ENCODE data around the gene PDPK1. TPM values are rescaled to one million over a fixed set of nuclear protein-coding genes. Genes with fewer than 3 reads are reported as not detected.
"Not testable (repeated sequence)": the region's sequence is repeated elsewhere in the genome, so short reads cannot be mapped to it uniquely, and the experiment has no call there.

PDPK1 gene
- total RNA-seq, 3 donors from 2014 or later, result 47.1 to 55.3 (median 54.3) TPM

DNA sequence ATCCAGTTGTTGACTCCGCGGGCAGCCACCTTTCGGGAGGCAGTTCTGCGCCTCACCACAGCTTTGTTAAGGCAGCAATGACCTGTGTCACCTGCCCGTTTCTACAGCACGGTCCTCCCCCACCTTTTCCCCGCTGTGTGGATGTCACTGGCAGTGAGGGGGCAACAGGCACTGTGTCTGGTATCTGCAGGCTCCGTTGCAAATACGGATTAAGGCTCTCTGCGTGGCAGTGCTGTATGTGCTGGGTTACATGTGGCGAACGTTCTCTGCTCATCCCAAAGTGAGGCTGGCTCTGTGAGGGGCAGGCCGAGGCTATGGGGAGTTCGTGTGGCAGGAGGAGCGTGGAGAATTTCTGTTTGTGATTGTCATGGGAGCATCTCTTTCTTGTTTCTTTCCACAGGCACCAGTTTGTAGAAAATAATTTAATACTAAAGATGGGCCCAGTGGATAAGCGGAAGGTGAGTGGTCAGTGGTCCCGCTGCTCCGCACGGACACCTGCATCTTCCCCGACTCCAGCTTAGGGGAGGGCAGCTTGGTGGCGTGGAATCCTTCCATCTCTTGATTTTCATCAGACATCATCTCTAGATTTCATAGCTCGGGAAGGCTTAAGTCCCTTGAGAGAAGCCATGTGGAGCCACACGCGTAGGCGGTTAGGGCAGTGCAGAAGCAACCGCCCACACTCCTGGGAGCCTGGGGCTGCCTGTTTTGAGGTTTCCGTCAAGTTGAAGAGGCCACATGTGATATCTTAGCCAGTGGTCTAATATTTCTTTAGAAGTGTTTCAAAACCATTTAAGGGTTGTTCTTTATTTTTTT is 57.8 kb downstream of the PDPK1 start:
- H3K27me3 Mint-ChIP-seq (ENCODE audit: low read depth), result no peaks in the 10 kb centered on the region
- H3K4me3 Mint-ChIP-seq, result no peak overlapping the region
- DNase-seq (no peak), ATAC-seq (no peak)
- H3K9me3 Mint-ChIP-seq, result no peaks in the 10 kb centered on the region
- peaks cover 19% of the 10 kb centered on the region for H3K4me1 Mint-ChIP-seq (ENCODE audit: low read depth)
- H3K36me3 Mint-ChIP-seq (ENCODE audit: insufficient read depth), result peaks cover 9% of the 10 kb centered on the region

DNA sequence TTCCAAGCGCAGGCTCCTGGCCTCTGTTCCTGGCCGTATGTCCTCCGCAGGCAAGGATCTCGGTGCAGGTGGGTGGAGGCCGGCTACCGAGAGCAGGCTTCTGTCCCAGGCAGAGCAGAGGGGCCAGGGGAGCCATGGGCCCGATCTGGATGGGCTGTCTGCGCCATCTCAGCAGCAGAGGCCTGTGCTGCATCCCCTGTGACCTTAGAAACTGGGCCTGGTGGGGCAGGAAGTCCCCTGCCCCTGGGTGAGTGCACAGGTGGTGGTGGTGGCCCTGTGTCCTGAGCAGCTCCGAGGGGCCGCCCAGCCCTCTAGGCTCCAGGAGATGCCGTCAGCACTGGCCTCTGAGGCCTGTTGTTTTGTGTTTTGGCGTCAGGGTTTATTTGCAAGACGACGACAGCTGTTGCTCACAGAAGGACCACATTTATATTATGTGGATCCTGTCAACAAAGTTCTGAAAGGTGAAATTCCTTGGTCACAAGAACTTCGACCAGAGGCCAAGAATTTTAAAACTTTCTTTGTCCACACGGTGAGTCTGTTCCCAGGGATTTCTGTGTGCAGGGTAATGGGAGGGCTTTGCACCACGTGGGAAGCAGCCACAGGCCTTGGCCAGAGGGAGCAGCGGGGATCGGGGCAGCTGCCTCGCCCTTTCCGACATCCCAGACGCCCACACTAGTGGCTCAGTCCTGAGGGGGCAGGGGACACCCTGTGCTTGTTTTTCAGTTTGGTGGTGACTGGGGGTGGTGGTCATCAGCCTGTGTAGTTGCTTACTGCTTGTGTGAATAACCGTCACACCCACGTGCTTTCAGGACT is 59.1 kb downstream of the PDPK1 start:
- H3K27me3 Mint-ChIP-seq (ENCODE audit: low read depth), result no peaks in the 10 kb centered on the region
- DNase-seq (no peak), ATAC-seq (no peak)
- H3K9me3 Mint-ChIP-seq, result no peaks in the 10 kb centered on the region
- H3K4me1 Mint-ChIP-seq (ENCODE audit: low read depth), result peaks cover 20% of the 10 kb centered on the region
- peaks cover 9% of the 10 kb centered on the region for H3K36me3 Mint-ChIP-seq (ENCODE audit: insufficient read depth)
- no peak overlapping the region for H3K4me3 Mint-ChIP-seq

DNA sequence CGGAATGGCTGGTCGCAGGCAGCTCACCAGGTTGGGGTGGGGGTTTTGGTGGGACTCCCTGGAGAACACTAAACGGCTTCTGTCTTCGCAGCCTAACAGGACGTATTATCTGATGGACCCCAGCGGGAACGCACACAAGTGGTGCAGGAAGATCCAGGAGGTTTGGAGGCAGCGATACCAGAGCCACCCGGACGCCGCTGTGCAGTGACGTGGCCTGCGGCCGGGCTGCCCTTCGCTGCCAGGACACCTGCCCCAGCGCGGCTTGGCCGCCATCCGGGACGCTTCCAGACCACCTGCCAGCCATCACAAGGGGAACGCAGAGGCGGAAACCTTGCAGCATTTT is 59.7 kb downstream of the PDPK1 start:
- H3K4me1 Mint-ChIP-seq (ENCODE audit: low read depth), result peaks cover 17% of the 10 kb centered on the region
- no peak for ATAC-seq
- H3K36me3 Mint-ChIP-seq (ENCODE audit: insufficient read depth), result peaks cover 8% of the 10 kb centered on the region

DNA sequence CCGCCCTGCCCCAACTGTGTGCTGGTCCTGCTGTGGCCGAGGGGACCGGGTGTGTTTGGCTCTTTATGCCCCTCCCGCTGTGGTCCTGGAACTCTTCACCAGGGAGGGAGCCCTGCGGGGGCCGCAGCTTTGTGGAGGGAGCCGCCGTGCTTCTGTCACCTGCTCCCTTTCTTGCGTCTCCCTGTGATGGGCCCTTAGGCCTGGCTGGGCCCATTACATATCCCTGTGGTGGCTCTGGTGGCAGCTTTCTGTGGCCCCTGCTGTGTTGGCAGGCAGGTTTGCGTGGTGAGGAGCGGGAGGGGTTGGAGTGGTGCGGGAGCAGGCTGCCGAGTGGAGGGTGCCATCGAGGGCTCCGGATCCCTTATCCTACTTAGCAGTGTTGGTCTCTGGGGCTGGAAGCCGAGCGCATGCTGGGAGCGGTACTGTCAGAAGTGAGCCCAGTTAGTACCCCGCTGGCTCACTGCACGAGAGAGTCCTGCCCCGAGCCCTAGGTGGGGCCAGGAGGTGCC is 60.4 kb downstream of the PDPK1 start:
- Mint-ChIP-seq H3K4me3 (no peak overlapping the region), H3K36me3 (ENCODE audit: insufficient read depth) (peaks cover 8% of the 10 kb centered on the region), H3K4me1 (ENCODE audit: low read depth) (peaks cover 15% of the 10 kb centered on the region), H3K27me3 (ENCODE audit: low read depth) (no peaks in the 10 kb centered on the region), H3K9me3 (no peaks in the 10 kb centered on the region)
- no peak for ATAC-seq
- no peak for DNase-seq

More for the DNA sequence above, 59.7 kb downstream of the PDPK1 start:
- H3K4me3 Mint-ChIP-seq, result no peak overlapping the region
- no peaks in the 10 kb centered on the region for H3K9me3 Mint-ChIP-seq
- no peak for DNase-seq
- no peaks in the 10 kb centered on the region for H3K27me3 Mint-ChIP-seq (ENCODE audit: low read depth)

DNA sequence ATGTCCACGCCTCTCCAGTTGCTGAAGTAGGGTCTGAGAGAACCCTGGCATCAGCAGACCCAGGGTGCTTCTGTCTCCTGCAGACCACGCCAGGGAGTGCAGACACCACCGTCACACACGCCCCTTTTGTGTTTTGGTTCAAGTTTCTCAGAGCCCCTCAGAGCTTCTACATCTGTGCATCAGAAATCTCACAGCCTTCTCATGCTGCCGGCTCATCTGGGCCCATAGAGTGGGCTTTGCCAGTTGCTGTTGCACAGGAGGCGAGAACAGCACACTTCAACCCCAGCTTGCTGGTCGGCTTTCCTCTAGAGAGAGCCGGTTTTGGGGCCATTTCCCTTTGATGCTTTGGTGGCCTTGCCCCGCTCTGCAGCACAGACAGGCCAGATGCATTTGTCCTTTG is 60.9 kb downstream of the PDPK1 start:
- Mint-ChIP-seq H3K9me3 (no peaks in the 10 kb centered on the region), H3K27me3 (ENCODE audit: low read depth) (no peaks in the 10 kb centered on the region), H3K4me3 (no peak overlapping the region), H3K36me3 (ENCODE audit: insufficient read depth) (peaks cover 8% of the 10 kb centered on the region), H3K4me1 (ENCODE audit: low read depth) (peaks cover 10% of the 10 kb centered on the region)
- ATAC-seq, result no peak
- DNase-seq, result no peak

DNA sequence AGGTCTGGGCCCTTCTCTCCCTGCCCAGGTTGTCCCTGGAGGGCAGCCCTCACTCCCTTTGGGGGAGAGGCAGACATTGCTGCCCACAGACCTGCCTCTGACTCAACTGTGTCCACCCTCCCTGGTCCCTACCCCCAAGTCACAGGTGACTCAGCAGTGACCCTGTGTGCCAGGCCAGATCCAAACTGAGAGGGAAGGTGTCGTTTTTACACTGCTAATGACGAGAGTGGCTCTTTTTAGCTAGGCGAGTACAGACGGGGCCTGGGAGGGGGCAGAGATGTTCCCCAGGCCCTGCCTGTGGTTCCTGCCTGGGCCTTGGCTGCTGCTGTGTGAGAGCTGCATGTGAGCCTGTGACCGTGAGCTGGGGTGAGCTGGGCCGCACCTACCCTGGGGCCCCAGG is 61.3 kb downstream of the PDPK1 start:
- H3K9me3 Mint-ChIP-seq; H3K27me3 Mint-ChIP-seq (ENCODE audit: low read depth); H3K4me3 Mint-ChIP-seq; H3K36me3 Mint-ChIP-seq (ENCODE audit: insufficient read depth); H3K4me1 Mint-ChIP-seq (ENCODE audit: low read depth); ATAC-seq; DNase-seq: not testable (repeated sequence)

DNA sequence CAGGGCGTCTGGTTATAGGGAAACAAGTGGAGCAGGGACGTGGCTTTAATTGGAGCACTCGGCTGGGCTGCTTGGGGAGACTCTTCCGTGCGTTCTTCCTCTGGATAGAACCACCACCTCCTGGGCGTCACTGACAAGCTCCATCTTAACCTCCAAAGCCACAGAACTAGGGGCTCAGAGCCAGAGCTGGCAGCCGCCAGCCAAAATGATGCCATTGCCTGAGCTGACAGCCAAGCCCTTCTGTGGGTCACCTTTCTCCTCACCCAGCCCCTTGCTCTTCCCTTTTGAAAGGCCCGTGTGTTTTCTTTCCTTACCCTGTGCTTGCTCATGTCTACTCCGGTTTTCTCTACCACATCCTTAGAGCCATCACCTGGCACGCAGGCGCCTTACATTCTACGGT is 62.0 kb downstream of the PDPK1 start:
- H3K4me1 Mint-ChIP-seq (ENCODE audit: low read depth); ATAC-seq; DNase-seq; H3K4me3 Mint-ChIP-seq; H3K27me3 Mint-ChIP-seq (ENCODE audit: low read depth); H3K36me3 Mint-ChIP-seq (ENCODE audit: insufficient read depth); H3K9me3 Mint-ChIP-seq: not testable (repeated sequence)

DNA sequence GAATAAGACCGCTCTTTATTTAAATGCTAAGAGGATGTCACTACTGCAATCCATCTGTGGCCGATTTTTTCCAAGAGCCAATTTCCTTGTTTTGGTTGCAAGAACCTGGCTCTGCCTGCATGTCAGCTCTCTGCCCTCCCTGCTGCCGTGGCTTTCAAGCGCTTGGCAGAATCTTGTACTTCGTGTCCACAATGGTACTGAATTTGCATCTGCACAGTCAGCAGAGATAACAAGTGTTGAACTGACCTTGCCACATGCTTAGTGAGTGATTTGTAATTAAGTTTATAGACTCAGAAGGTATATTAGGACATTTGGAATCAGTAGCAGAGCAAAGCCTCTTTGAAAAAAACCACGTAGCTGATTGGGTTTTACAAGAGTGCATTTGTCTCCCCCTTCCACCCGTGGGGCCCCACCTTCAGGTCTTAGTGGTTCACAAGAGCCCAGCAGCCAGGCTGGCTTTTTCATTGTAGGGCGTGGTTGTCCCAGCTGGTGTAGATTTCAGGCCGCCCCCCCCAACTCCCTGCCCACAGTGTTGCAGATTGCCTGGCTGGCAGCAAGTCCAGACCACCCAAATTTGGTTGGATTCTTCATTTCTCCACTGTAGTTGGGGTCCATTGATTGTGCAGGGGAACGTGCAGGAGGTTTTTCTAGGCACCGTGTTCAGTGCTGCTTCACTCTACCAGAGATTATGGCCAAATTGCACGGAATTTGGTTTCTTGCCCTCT is 63.6 kb downstream of the PDPK1 start:
- not testable (repeated sequence) for H3K9me3 Mint-ChIP-seq; H3K4me3 Mint-ChIP-seq; DNase-seq; ATAC-seq; H3K27me3 Mint-ChIP-seq (ENCODE audit: low read depth)
- peaks cover 15% of the 10 kb centered on the region for H3K4me1 Mint-ChIP-seq (ENCODE audit: low read depth)
- peaks cover 10% of the 10 kb centered on the region for H3K36me3 Mint-ChIP-seq (ENCODE audit: insufficient read depth)

DNA sequence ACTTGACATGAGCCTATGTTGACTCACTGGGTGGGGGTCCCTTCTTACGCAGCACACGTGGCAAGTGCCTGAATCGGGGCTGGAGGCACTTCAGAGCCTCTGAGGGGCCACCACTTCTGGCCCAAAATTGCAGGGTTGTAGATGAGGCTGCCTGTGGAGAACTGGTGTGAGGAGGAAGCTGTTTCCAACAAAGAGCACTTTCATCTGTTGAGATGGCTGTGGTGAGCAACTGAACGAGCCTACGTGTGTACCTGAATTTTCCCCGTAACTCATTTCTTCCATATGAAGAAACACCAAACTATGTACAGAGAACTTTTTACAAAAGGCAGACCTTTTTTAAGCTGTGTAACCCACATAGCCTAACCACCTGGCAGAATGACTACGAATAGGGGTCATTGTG is 64.4 kb downstream of the PDPK1 start:
- not testable (repeated sequence) for H3K27me3 Mint-ChIP-seq (ENCODE audit: low read depth); H3K4me3 Mint-ChIP-seq; DNase-seq; H3K9me3 Mint-ChIP-seq
- Mint-ChIP-seq H3K36me3 (ENCODE audit: insufficient read depth) (peaks cover 10% of the 10 kb centered on the region), H3K4me1 (ENCODE audit: low read depth) (peaks cover 15% of the 10 kb centered on the region)
- ATAC-seq, result peak; percentile 8 to 18

DNA sequence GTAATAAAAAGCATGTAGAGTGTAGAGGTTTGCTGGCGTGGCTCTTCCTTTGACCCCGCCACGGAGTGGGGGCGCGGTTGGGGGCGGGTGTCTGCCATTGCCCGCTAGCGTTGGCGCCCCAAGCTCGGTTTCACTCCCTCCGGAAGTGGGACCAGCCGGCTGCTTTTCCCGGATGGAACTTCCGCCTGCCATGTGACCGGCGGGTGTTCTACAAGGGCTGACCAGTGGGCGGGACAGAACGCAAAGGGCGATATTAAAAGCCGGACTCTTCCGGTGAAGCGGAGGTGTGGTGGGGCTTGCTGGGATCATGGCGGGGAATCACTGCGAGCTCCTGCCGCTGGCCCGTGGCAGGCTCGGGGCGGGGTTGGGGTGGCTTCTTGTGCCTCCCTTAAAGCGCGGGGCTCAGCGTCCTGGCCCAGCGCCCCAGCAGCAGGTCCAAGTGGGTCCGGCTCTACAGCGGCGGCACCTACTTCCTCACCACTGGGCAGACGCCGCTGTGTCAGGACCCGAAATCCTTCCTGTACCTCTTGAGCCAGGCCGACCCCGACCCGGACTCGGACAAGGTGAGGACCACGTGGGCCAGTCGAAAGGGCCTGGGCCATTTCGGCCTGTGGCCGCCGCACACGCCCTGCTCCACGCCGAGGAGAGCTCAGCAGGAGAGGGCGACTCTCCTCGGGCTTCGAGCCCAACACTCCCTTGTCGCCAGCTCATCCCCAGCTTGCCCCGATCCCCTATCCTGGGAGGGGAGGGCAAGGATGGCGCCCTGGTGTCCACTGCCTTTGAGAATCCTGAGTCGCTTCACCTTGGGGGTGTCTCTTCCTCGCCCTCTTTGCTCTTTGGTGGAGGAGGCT is 65.6 kb downstream of the PDPK1 start:
- Mint-ChIP-seq H3K4me3 (peak overlapping the region; percentile 97), H3K4me1 (ENCODE audit: low read depth) (peaks cover 22% of the 10 kb centered on the region), H3K9me3 (no peaks in the 10 kb centered on the region), H3K36me3 (ENCODE audit: insufficient read depth) (peaks cover 10% of the 10 kb centered on the region), H3K27me3 (ENCODE audit: low read depth) (no peaks in the 10 kb centered on the region)
- DNase-seq (peak; percentile 73), ATAC-seq (peak; percentile 77 to 81)

DNA sequence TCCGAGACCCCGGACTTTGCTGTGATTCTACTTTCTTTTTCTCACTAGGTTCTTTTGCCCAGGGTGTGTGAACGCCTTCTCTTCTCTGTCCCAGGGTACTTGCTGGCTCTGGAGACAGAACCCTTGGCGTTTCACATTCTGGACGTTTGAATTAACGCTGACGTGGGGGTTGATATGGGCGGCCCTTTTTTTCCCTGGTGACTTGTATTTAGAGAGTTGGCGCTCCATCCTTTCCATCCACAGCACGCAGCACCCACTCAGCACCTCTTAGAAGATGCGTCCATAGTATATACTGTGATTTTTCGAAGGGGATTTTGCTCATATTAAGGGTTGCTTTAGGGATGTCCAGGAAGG is 66.2 kb downstream of the PDPK1 start:
- peak; percentile 1 to 9 for ATAC-seq
- Mint-ChIP-seq H3K4me1 (ENCODE audit: low read depth) (peaks cover 22% of the 10 kb centered on the region), H3K4me3 (peak overlapping the region; percentile 97)
- H3K36me3 Mint-ChIP-seq (ENCODE audit: insufficient read depth); H3K27me3 Mint-ChIP-seq (ENCODE audit: low read depth); H3K9me3 Mint-ChIP-seq; DNase-seq: not testable (repeated sequence)

DNA sequence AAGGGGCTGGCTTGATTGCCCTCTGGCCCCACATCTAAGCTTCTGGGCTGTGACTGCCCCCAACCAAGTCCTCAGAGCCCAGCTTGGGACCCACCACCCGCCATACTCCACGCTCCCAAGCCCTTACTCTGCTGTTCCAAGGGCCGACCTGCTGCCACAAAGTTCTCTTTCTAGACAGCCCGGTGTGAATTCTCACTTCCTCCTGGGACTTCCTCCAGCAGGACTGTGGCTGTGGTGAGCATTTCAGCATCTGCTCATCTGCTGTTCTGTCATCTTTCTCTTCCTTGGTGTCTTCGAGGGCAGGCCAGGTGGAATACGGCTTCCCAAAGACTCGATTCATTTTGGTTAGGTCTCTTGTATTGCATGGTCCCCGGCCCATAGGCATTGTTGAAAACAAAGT is 69.0 kb downstream of the PDPK1 start:
- H3K36me3 Mint-ChIP-seq (ENCODE audit: insufficient read depth); DNase-seq; H3K27me3 Mint-ChIP-seq (ENCODE audit: low read depth); H3K4me3 Mint-ChIP-seq; ATAC-seq; H3K9me3 Mint-ChIP-seq: not testable (repeated sequence)
- H3K4me1 Mint-ChIP-seq (ENCODE audit: low read depth), result peaks cover 21% of the 10 kb centered on the region

DNA sequence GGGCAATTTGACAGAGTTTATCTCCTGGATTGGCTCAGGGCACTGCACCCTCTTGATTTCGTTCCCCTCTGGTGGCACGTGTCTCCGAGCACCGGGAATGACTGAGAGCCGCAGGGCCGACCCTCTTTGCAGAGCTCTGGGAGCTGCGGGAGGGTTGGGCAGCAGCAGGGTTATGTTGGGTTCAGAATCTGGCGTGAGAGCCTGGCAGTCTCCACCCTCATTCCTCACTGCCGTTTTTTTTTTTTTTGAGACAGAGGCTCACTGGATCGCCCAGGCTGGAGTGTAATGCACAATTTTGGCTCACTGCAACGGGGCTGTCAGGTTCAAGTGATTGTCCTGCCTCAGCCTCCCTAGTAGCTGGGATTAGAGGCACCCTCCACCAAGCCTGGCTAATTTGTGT is 71.5 kb downstream of the PDPK1 start:
- ATAC-seq; H3K27me3 Mint-ChIP-seq (ENCODE audit: low read depth); DNase-seq; H3K9me3 Mint-ChIP-seq; H3K4me3 Mint-ChIP-seq; H3K36me3 Mint-ChIP-seq (ENCODE audit: insufficient read depth): not testable (repeated sequence)
- peaks cover 14% of the 10 kb centered on the region for H3K4me1 Mint-ChIP-seq (ENCODE audit: low read depth)

Measured in activated T-cell treated with anti-CD3 and anti-CD28 coated beads, Interleukin-2, amount 50 U/mL, for 4 hours (primary cell).